Right ventricle myocardium superior (tissue), 1 donor: Measurements from ENCODE around the gene BIRC5. TPM values are rescaled to one million over a fixed set of nuclear protein-coding genes. Genes with fewer than 3 reads are reported as not detected.
"Not testable (repeated sequence)": the region's sequence is repeated elsewhere in the genome, so short reads cannot be mapped to it uniquely, and the experiment has no call there.

Source experiments
- ATAC-seq: fragments of 200-7000 bp; cut with Tn5 transposase; one replicate; pipeline ENCODE4 v1.9.1; 2020; ENCODE audit warnings: mild to moderate bottlenecking; ENCODE audit not compliant: poor library complexity
- DNase-seq: peaks from one replicate; pipeline ENCODE4 v3.0.0-alpha.2; 2020
- intact Hi-C: fragments of 100-400 bp; cut with DNase I; formaldehyde crosslinking; loops from one replicate; pipeline ENCODE4 v1.11.2; 2022
- long read RNA-seq: library from polyadenylated mRNA; unstranded; transcript quantifications from one replicate; pipeline ENCODE4 v2.0.0, GENCODE V29; 2021
- total RNA-seq: library from RNA; stranded (reverse); fragmentation: NEBNext Ultra II Directional; extraction: Animal tissue kit (Norgen Biotek cat#: 25700); gene quantifications from one replicate; pipeline ENCODE4 v1.2.1, GENCODE V29; 2021
- donor health status: DM: no; HTN: yes; CAD: no; lungs with severe emphysema.

The BIRC5 gene
- 1.7 TPM for total RNA-seq
- long read RNA-seq, partial matches to known transcripts, result 0 of 1 reads
- long read RNA-seq, other reads (novel, unspliced or antisense), result 0 of 1 reads

GRCh38 chr17:78214016-78214705, at the start of gene BIRC5:
Gene BIRC5 (plus strand): TSS chr17:78214253. CDS start chr17:78214317, 64 bp downstream.
- DNase-seq, result peak; percentile 95
- peak; percentile 100 for ATAC-seq
- intact Hi-C loops, result no loop called here

- ATAC-seq, result no peak
- intact Hi-C loops, result no loop called here
Measured at GRCh38 chr17:78164748-78165607, 49.1 kb upstream of the BIRC5 start.

GRCh38 chr17:78166416-78166815, 47.6 kb upstream of the BIRC5 start:
- ATAC-seq, result no peak
- DNase-seq, result no peak
- intact Hi-C loops, result no loop called here

More at GRCh38 chr17:78164748-78165607, 49.1 kb upstream of the BIRC5 start:
- DNase-seq, result no peak

- ATAC-seq (peak; percentile 78), DNase-seq (peak; percentile 93)
- intact Hi-C loops, result no loop called here
Measured at GRCh38 chr17:78168242-78168902, 45.7 kb upstream of the BIRC5 start, which contains the start of gene SYNGR2. Gene SYNGR2 (plus strand): TSS chr17:78168581. CDS start chr17:78168617, 36 bp downstream.

- intact Hi-C loops, result no loop called here
- DNase-seq (peak; percentile 82), ATAC-seq (peak; percentile 31)
Measured at GRCh38 chr17:78168903-78169793, 44.9 kb upstream of the BIRC5 start.

GRCh38 chr17:78170692-78171590, 43.1 kb upstream of the BIRC5 start:
- no peak for DNase-seq
- no peak for ATAC-seq
- intact Hi-C loops, result no loop called here

GRCh38 chr17:78171591-78172248, 42.3 kb upstream of the BIRC5 start:
- ATAC-seq, intact Hi-C loops, DNase-seq: not testable (repeated sequence)

GRCh38 chr17:78172249-78173051, 41.6 kb upstream of the BIRC5 start:
- intact Hi-C loops, result no loop called here
- DNase-seq, result peak; percentile 79
- ATAC-seq, result peak; percentile 23

- DNase-seq (no peak), ATAC-seq (peak; percentile 9)
- intact Hi-C loops, result no loop called here
Measured at GRCh38 chr17:78173097-78173715, 40.8 kb upstream of the BIRC5 start.

- peak; percentile 91 for DNase-seq
- ATAC-seq, result peak; percentile 74
- intact Hi-C loops, result loop anchor here (2.0 kb wide), 1 partner anchor 62 kb away; no protein-coding TSS in a partner anchor
Measured at GRCh38 chr17:78174346-78174869, 39.6 kb upstream of the BIRC5 start.

GRCh38 chr17:78174870-78175642, 39.0 kb upstream of the BIRC5 start:
- intact Hi-C loops, result loop anchor here (2.0 kb wide), 1 partner anchor 62 kb away; no protein-coding TSS in a partner anchor
- ATAC-seq, result peak; percentile 5
- DNase-seq, result no peak

GRCh38 chr17:78175643-78175981, 38.4 kb upstream of the BIRC5 start:
- no peak for ATAC-seq
- intact Hi-C loops, result loop anchor here (2.0 kb wide), 1 partner anchor 63 kb away; no protein-coding TSS in a partner anchor

GRCh38 chr17:78176548-78177025, 37.5 kb upstream of the BIRC5 start:
- peak; percentile 48 for ATAC-seq
- intact Hi-C loops, result no loop called here
- DNase-seq, result peak; percentile 88

More at GRCh38 chr17:78175643-78175981, 38.4 kb upstream of the BIRC5 start:
- no peak for DNase-seq

- intact Hi-C loops, result no loop called here
- DNase-seq, result no peak
- ATAC-seq, result no peak
Measured at GRCh38 chr17:78179372-78179771, 34.7 kb upstream of the BIRC5 start.
